Measurements from ENCODE around the gene RAB40A.
"Not testable (repeated sequence)": the region's sequence is repeated elsewhere in the genome, so short reads cannot be mapped to it uniquely, and the experiment has no call there.

RAB40A gene

DNA sequence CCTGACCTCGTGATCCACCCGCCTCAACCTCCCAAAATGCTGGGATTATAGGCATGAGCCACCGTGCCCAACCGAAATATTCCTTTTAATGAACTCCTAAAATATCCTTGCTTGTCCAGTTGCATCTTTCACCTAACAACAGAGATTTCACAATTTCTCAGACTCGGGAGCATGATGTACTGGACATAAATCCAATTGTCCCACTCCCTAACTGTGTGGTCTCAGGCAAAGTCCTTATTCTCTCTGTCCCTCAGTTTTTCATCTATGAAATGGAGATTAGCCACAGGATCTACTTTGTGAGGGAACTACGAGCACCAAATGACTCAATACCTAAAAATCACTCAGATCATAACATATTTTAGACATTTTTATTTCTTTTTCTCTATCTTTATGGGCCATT, 9.3 kb downstream of the RAB40A start:
- TF ChIP-seq, protein P1, sequence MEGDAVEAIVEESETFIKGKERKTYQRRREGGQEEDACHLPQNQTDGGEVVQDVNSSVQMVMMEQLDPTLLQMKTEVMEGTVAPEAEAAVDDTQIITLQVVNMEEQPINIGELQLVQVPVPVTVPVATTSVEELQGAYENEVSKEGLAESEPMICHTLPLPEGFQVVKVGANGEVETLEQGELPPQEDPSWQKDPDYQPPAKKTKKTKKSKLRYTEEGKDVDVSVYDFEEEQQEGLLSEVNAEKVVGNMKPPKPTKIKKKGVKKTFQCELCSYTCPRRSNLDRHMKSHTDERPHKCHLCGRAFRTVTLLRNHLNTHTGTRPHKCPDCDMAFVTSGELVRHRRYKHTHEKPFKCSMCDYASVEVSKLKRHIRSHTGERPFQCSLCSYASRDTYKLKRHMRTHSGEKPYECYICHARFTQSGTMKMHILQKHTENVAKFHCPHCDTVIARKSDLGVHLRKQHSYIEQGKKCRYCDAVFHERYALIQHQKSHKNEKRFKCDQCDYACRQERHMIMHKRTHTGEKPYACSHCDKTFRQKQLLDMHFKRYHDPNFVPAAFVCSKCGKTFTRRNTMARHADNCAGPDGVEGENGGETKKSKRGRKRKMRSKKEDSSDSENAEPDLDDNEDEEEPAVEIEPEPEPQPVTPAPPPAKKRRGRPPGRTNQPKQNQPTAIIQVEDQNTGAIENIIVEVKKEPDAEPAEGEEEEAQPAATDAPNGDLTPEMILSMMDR (IDR thresholded peaks at IDR 0.05; ENCODE audit: low read depth, low read length) = no peak
- no peak overlapping the region for H3K4me3 ChIP-seq (ENCODE audit: low read depth, low read length)

DNA sequence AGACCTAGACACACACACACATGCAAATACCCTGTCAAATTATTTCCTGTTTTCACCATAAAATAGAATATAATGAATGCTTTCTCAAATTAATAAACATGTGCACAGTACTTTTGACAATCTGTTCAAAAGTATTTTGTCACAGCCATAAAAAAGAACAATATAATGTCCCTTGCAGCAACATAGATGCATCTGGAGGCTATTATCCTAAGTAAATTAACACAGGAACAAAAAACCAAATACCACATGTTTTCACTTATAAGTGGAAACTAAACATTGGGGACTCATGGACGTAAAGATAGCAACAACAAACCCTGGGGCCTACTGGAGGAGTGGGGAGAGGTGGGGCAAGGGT, 15.5 kb downstream of the RAB40A start:
- TF ChIP-seq, protein P1 (IDR thresholded peaks at IDR 0.05; ENCODE audit: low read depth, low read length) = no peak
- no peak overlapping the region for H3K4me3 ChIP-seq (ENCODE audit: low read depth, low read length)

DNA sequence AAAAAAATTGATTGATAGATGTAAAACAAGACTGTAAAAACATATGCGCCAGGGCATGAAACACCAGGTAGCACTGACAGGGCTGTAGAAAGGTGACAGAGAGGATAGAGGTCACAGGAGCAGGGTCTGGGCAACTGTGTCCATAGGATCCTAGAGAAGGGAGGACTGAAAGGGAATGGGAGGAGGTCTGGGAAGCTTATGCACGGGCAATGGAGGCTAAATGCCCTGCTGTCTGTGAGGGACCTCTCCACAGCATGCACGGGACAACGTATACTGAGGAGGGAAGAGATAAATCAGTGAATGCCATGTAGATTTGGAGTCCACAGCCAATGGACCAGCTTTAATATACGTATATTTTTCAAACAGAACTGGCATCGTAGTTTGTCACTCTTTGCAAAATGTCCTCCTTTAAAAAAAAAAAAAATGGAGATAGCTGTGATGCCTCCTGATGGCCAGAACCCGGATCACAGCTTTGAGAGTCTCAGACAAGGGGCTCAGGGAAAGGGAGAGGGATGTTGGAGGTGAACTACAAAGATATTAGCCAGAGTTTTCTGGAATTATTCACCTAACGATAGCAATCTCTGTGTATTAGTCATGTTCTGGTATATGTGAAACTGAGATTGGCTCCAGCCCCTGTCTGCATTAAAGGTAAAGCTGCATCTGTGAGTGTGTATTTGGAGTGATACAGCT, 16.0 kb downstream of the RAB40A start:
- TF ChIP-seq, protein P1 (IDR thresholded peaks at IDR 0.05; ENCODE audit: low read depth, low read length) = no peak
- no peak overlapping the region for H3K4me3 ChIP-seq (ENCODE audit: low read depth, low read length)

DNA sequence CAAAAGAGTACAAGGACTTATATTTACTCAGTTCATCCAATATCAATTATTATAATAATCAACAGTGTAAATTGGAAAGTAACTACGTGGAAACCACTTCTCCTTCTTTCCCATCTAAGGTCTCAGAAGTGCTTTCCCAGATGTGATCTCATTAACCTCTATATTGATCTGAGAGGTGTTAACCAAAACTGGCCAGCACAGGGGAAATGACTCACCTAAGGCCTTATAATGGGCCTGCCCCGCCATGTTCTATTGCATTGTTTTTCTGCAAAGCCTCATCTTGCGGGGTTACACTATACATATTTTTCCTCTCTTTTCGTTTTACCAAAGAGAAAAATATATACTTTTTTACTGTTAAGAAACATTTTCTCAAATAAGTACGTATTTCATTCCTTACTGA, 20.5 kb downstream of the RAB40A start:
- no peak overlapping the region for H3K4me3 ChIP-seq (ENCODE audit: low read depth, low read length)
- TF ChIP-seq, protein P1 (IDR thresholded peaks at IDR 0.05; ENCODE audit: low read depth, low read length) = no peak

DNA sequence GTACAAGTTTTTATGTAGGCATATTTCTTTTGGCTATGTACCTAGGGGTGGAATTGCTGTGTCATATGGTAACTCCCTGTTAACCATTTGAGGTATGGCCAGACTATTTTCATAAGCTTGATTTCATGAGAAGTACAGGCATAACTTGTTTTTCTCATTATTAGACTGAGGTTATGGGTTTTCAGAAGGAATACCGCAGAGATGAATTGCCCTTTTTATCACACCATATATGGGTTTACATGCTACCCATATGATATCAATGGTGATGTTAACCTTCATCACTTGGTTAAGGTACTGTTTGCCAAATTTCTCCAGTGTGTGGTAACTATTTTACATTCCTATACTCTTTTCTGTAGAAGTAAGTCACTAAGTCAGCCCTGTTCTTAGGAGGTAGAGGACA, 23.5 kb downstream of the RAB40A start:
- TF ChIP-seq, protein P1 (IDR thresholded peaks at IDR 0.05; ENCODE audit: low read depth, low read length) = no peak

DNA sequence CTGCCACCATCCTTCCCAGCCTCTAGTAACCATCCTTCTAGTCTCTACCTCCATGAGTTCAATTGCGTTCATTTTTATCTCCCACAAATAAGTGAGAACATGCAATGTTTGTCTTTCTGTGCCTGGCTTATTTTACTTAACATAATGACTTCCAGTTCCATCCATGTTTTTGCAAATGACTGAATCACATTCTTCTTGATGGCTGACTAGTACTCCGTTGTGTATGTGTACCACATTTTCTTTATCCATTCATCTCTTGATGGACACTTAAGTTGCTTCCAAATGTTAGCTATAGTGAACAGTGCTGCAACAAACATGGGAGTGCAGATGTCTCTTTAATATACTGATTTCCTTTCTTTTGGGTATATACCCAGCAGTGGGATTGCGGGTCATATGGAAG, 25.7 kb downstream of the RAB40A start:
- H3K4me3 ChIP-seq (ENCODE audit: low read depth, low read length) = not testable (repeated sequence)

More for the DNA sequence above, 23.5 kb downstream of the RAB40A start:
- H3K4me3 ChIP-seq (ENCODE audit: low read depth, low read length) = no peak overlapping the region

DNA sequence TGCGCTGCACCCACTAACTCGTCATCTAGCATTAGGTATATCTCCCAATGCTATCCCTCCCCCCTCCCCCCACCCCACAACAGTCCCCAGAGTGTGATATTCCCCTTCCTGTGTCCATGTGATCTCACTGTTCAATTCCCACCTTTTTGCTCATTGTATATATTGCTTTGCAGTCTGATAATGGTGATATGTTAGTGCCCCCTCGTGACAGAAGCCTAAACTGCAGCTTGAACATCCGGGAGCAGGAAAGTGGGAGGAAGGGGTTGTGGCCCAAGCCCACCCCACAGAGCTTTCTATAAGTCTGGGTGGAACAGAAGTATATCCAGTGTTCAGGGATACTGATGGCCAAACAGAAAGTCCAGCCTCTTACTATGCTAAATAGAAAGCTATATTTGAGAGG, 29.6 kb downstream of the RAB40A start:
- H3K4me3 ChIP-seq (ENCODE audit: low read depth, low read length) = not testable (repeated sequence)
- TF ChIP-seq, protein P1 (IDR thresholded peaks at IDR 0.05; ENCODE audit: low read depth, low read length) = peak; percentile 51; the same call in 1 of the 2 replicates

DNA sequence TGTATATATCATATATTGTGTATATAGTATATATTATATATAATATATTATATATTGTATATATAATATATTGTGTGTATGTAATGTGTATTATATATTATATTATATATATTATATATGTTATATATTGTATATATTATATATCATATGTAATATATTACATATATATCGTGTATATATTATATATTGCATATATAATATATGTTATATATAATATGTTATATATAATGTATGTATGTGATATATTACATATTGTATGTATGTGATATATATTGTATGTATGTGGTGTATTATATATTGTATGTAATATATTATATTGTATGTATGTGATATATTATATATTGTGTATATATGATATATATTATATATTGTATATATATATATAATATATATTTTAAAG, 30.5 kb downstream of the RAB40A start:
- TF ChIP-seq, protein P1 (IDR thresholded peaks at IDR 0.05; ENCODE audit: low read depth, low read length) = no peak
- H3K4me3 ChIP-seq (ENCODE audit: low read depth, low read length) = no peak overlapping the region

Data from WI38 (cell line).